Memory B cell (primary cell): Measurements from ENCODE around the gene SH3BGRL3.
"Not testable (repeated sequence)": the region's sequence is repeated elsewhere in the genome, so short reads cannot be mapped to it uniquely, and the experiment has no call there.

Experiments used
- ATAC-seq: fragments of 150-1000 bp; cut with Tn5 transposase; 2 replicates; pipeline ENCODE4 v1.10.0; 2021; ENCODE audit warnings: low read depth, mild to moderate bottlenecking, moderate library complexity
- DNase-seq, 2 donors: peaks; one replicate each; pipeline ENCODE4 v3.0.0; 2022; ENCODE audit warnings: low spot score in 2 of 2
- H3K27ac Mint-ChIP-seq: one replicate; pipeline ENCODE4 v1.8.0; 2022; ENCODE audit warnings: mild to moderate bottlenecking, moderate library complexity, mixed read lengths
- H3K27me3 Mint-ChIP-seq: one replicate; pipeline ENCODE4 v1.8.0; 2022; ENCODE audit warnings: mixed read lengths
- H3K36me3 Mint-ChIP-seq: one replicate; pipeline ENCODE4 v1.8.0; 2022; ENCODE audit warnings: mild to moderate bottlenecking, mixed read lengths
- H3K4me1 Mint-ChIP-seq: one replicate; pipeline ENCODE4 v1.8.0; 2022; ENCODE audit warnings: mixed read lengths
- H3K4me3 Mint-ChIP-seq: one replicate; pipeline ENCODE4 v1.8.0; 2022; ENCODE audit warnings: mild to moderate bottlenecking, moderate library complexity, mixed read lengths
- H3K9me3 Mint-ChIP-seq: one replicate; pipeline ENCODE4 v1.8.0; 2022; ENCODE audit warnings: mixed read lengths

Gene SH3BGRL3

DNA sequence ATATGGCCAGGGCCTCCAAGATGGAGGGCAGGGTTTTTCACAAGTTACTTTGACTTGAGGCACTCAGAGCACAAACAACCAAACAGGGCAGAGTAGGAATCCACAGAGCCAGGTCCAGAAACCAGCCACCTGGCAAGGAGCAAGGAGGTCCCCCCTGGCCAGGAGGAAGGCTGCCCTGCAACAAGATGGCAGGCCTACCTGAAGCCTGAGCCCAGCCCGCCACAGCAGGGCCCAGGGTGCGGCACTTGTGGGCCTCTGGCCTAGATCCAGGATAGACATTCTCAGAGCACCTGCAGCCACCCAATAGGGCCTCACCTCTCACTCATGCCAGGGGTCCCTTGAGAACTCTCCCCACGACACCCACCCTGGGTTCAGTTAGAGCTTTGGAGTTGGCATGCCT, 11.5 kb downstream of the SH3BGRL3 start:
- Mint-ChIP-seq H3K36me3 (peaks cover 5% of the 10 kb centered on the region), H3K27me3 (no peaks in the 10 kb centered on the region), H3K9me3 (no peaks in the 10 kb centered on the region), H3K4me3 (peak overlapping the region; percentile 49), H3K27ac (peak overlapping the region; percentile 96), H3K4me1 (peaks cover 70% of the 10 kb centered on the region)
- no peak for ATAC-seq
- DNase-seq = no peak

DNA sequence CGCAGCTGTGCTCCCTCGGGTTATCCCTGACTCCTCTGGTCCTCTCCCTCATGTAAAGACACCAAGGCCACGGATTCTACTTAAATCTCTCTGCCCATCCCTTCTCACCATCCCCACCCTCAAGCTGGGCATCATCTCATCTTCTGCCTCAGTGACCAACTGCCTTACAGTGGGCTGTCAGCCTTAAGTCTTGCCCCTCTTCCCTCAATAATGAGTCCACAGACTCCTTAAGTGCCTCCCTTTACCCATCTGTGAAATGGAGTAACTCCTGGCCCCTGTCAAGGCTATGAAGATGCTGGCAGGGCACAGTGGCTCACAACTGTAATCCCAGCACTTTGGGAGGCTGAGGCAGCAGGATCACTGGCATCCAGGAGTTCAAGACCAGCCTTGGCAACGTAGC, 12.1 kb downstream of the SH3BGRL3 start:
- Mint-ChIP-seq H3K9me3 (no peaks in the 10 kb centered on the region), H3K27ac (peak overlapping the region; percentile 96), H3K27me3 (no peaks in the 10 kb centered on the region), H3K36me3 (peaks cover 5% of the 10 kb centered on the region), H3K4me3 (peak overlapping the region; percentile 49), H3K4me1 (peaks cover 68% of the 10 kb centered on the region)
- no peak for DNase-seq
- no peak for ATAC-seq

DNA sequence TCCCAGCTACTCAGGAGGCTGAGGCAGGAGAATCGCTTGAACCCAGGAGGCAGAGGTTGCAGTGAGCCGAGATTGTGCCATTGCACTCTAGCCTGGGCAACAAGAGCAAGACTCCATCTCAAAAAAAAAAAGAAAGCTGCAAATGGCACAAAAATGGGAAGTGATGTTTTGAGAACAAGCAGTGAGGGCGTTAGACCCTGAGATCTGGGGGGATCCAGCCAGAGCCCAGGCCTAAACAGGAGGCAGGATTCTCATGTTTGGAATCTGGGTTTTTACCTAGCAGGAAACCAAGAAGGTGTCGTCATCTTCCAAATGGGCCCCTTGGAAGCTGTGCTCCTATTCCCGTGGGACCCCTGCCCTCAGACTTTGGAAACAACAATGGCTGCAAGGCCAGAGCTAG, 12.8 kb downstream of the SH3BGRL3 start:
- not testable (repeated sequence) for DNase-seq, ATAC-seq, H3K9me3 Mint-ChIP-seq, H3K27me3 Mint-ChIP-seq, H3K36me3 Mint-ChIP-seq
- H3K27ac Mint-ChIP-seq = peak overlapping the region; percentile 96
- peaks cover 61% of the 10 kb centered on the region for H3K4me1 Mint-ChIP-seq
- H3K4me3 Mint-ChIP-seq = peak overlapping the region; percentile 14

DNA sequence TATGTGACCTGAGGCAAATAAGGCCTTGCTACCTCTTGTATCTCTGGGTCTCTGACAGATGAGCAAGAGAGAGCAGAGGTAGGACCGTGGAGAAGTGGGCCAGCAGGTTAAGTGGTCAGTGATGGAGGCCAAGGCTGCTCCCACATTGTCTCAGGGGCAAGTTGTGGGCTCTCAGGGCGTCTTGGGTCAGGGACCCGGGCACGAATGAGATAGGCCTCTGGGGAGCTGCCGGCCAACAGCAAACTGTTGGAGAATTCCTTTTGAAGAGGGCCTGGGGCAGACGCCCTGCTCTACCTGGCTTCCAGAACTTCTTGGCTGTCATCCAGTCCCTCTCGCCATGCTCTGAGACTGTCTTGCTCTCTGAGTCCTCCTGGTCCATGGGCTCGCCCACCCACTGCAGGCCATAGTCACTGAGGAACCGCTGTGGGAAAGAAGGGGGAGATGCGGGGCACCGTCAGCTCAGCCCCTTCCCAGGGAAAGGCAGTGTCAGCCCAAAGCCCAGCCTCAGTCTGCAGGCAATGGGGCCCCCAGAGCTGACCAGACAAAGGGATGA, 14.1 kb downstream of the SH3BGRL3 start:
- no peaks in the 10 kb centered on the region for H3K27me3 Mint-ChIP-seq
- H3K36me3 Mint-ChIP-seq = peaks cover 5% of the 10 kb centered on the region
- H3K9me3 Mint-ChIP-seq = no peaks in the 10 kb centered on the region
- H3K27ac Mint-ChIP-seq = no peak overlapping the region
- DNase-seq = no peak
- no peak overlapping the region for H3K4me3 Mint-ChIP-seq
- no peak for ATAC-seq
- peaks cover 51% of the 10 kb centered on the region for H3K4me1 Mint-ChIP-seq

DNA sequence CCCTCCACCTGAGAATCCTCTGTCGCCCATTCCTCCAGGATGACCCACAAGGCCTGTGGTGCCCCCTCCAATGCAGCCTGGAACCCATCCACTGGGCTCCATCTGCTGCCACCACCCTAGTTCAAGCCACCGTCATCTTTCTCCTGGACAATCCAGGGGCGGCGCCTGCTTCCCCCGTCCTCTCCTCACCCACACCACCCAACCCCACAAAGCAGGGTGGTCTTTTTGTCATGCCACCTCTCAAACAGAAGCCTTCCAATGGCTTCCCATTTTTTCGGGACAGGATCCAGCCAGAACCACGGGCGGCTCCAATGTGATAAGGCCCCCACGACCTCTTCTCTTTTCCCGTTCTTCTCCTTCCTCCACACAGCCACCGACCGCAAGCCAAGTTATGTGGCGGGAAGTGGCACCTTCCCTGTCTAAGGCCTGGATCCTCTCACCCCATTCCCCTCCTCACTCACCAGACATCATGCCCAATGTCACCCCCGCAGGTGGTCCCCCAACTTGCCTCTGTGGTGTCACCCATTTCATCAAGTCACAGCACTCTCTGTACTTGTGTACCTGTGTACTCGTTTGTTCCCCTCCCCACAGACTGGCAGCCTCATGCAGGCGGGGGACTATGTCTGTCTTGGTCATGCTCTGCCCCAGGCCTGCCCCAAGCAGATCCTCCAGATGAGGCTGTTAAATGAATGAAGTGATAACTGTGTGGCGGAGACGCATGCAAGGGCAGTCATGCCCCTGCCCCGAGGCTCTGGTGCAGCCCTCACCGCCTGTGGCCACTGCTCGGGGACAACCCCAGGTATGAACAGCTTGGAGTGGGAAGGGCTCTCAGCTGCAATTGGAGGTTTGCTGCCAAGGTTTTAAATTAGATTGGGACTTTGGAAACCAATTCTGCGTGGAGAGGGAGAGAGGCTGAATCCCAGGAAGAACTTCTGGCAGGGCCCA, 15.6 kb downstream of the SH3BGRL3 start:
- Mint-ChIP-seq H3K4me1 (peaks cover 41% of the 10 kb centered on the region), H3K27ac (peak overlapping the region; percentile 86), H3K36me3 (peaks cover 5% of the 10 kb centered on the region), H3K27me3 (no peaks in the 10 kb centered on the region), H3K9me3 (no peaks in the 10 kb centered on the region), H3K4me3 (no peak overlapping the region)
- DNase-seq = no peak
- ATAC-seq = no peak

DNA sequence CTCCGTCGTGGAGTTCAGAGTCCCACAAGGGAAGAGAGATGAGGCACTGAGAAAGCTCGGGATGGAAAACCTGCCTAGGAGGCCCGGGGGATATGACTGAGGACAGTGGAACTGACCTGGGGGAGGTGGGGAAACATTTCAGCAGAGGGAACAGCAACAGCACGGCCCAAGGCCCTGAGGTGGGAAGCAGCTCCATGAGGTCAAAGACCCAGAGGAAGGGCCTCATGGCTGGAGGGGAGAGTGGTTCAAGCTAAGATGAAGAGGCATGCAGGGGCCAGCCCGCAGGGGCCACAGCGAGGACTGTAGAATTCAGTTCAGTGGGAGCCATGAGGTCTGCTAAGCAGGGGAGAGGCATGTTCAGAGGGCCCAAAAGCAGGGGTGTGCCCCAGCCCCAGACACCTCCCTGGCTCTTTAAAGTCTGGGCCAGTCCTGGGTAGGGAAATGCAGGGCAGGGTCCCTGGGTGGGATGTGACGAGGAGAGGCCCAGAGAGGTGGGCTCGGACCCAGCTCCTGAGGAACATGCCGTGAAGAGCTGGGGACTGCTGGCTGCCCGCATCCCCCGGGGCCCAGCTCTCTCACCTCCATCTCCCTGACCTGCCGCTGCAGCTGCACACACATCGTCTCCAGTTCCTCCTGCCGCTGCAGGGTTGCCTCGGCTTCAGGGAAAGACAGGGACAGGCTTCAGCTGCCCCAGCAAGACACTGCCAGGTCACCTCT, 16.6 kb downstream of the SH3BGRL3 start:
- Mint-ChIP-seq H3K9me3 (no peaks in the 10 kb centered on the region), H3K27ac (no peak overlapping the region), H3K36me3 (peaks cover 5% of the 10 kb centered on the region), H3K4me3 (no peak overlapping the region), H3K4me1 (peaks cover 38% of the 10 kb centered on the region), H3K27me3 (no peaks in the 10 kb centered on the region)
- DNase-seq (no peak), ATAC-seq (no peak)

DNA sequence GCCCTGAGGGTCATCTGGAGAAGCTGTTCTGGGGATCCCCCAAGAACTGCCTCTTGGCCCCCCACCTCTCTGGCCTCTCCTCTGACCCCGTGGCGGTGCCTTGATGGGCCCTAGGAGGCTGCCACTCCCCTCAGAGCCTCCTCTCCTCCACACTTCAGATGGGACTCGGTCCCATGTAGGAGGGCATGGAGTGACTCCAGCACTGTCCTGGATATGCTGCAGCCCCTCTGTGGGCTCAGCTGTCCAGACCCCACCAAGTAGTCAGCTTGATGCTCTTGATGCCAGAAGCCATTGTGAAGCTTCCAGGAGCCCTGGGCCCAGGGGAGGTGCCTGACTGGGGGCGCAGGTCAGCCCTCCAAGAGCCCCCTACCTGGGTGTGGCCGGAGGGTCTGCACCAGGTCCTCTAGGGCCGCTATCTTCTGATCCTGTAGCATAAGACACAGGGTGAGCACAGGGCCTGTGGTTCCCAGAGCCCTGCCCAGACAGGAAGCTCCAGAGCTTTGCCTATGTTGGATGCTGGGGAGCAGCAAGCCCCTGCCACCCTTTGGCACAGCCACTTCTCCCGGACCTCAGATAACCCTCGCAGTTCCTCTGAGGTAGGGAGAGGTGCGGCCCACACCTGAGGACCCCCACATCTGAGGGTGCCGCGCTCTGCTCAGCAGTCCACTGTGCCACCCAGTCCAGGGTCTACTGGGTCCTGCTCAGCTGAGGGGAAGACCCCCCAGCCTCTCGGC, 17.3 kb downstream of the SH3BGRL3 start:
- ATAC-seq = no peak
- no peak overlapping the region for H3K4me3 Mint-ChIP-seq
- no peaks in the 10 kb centered on the region for H3K27me3 Mint-ChIP-seq
- H3K27ac Mint-ChIP-seq = no peak overlapping the region
- no peak for DNase-seq
- peaks cover 31% of the 10 kb centered on the region for H3K4me1 Mint-ChIP-seq
- peaks cover 5% of the 10 kb centered on the region for H3K36me3 Mint-ChIP-seq
- H3K9me3 Mint-ChIP-seq = no peaks in the 10 kb centered on the region

DNA sequence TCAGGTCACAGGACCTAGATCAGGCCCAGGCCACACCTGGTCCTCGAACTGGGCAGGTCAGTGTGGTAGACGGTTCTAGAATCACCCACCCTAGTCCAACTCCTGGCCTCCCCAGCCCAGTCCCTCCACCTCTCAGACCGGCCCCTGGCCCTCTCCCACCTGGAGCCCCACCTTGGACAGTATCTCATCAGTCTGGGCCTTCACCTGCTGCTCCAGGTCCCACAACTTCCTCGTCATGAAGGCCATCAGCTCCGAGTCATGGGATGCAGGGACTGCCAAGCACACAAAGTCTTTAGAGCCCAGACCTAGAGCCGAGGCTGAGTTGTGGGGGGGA, 17.9 kb downstream of the SH3BGRL3 start:
- ATAC-seq (no peak), DNase-seq (no peak)
- Mint-ChIP-seq H3K36me3 (peaks cover 5% of the 10 kb centered on the region), H3K4me3 (no peak overlapping the region), H3K27ac (no peak overlapping the region), H3K9me3 (no peaks in the 10 kb centered on the region), H3K27me3 (no peaks in the 10 kb centered on the region), H3K4me1 (peaks cover 28% of the 10 kb centered on the region)

DNA sequence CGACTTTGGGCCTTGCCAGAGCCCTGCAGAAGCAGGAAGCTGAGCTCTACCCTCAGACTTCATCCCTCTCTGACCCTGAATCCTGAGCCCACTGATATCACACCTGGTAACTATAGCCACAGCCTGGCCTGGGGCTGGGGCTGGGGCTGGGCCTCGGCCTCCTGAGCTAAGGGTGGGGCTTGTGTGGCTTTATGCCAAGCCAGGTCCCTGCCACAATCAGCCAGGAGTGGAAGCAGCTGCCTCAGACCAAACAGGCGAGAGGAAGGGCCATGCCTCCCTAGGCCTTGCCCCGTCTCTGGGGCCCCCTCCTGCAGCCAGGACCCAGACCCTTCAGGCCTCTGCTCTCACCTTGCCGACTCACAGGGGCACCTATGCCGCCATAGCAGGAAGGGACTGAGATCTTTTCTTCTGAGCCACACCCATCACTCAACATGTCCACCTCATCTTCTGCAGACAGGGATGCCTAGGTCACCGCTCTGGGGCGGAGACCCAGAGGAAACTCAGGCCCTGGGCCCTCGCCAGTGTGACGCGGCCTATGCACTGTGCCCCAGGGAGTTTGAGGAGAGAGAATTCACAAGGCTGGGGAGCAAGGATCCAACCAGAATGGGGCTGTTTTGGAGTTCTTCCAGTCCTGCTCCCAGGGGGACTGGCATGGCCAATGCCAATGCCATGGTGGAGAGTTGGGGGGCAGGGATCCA, 20.8 kb downstream of the SH3BGRL3 start:
- Mint-ChIP-seq H3K4me3 (no peak overlapping the region), H3K27ac (no peak overlapping the region), H3K27me3 (no peaks in the 10 kb centered on the region), H3K4me1 (peaks cover 21% of the 10 kb centered on the region), H3K36me3 (peaks cover 2% of the 10 kb centered on the region), H3K9me3 (no peaks in the 10 kb centered on the region)
- DNase-seq (no peak), ATAC-seq (no peak)

DNA sequence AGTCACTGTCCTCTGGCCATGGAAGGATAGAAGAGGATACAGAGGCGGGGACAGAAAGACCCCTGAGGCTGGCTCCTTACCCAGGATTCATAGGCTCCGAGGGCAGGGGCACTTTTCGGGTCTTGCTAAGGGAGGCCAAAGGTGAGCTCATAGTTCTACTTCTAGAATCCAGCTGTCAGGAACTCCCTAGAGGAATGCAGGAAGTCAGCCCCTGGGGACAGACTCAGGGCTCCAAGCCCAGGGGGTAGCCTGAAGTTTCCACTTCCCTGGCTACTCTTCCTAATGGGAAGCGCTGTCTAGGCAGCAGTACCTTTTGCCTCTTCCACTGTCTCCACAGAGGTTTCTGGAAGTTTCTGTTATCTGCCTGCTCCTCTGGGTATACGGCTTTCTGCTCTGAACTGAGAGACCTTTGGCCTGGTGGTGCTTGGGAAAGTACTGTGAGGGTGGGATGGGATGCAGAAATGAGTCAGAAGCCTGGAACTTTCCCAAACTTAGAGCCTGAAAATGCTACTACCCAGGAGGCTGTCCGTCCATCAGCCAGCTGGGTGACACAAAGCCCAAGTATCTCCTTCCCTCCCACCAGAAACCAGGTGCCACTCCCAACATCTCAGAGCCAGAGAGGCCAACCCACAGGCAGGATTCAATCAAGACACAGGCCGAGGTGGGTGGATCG, 23.0 kb downstream of the SH3BGRL3 start:
- H3K36me3 Mint-ChIP-seq = no peaks in the 10 kb centered on the region
- no peak overlapping the region for H3K4me3 Mint-ChIP-seq
- no peaks in the 10 kb centered on the region for H3K27me3 Mint-ChIP-seq
- H3K9me3 Mint-ChIP-seq = no peaks in the 10 kb centered on the region
- peaks cover 29% of the 10 kb centered on the region for H3K4me1 Mint-ChIP-seq
- DNase-seq = no peak
- H3K27ac Mint-ChIP-seq = no peak overlapping the region
- ATAC-seq = no peak

DNA sequence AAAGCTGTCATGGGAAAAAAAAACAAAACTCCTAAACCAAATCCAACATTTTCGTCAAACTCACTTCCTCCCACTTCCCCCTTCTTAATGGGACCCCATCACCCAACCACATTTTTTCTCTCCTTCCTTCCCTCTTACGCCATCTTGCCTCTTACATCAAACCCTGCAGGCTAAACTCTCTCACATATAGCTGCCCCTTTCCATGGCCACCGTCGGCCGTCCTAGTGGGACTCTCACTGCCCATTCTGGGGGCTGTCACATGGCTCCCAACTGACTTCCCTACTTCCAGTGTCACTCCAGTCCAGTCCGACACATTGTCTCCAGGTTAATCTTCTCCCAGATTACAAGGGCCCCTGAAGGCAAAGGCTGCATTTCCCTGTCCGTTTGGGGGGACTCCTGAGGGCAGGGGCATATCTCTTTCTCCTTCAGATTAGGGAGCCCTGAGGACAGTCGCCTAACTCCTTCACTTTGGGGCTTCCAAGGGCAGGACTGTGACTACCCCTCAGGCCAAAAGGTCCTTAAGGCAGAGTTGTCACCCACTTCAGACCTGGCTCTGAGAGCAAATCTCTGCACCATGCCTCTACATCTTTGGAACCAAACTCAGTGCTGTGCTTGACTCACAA, 25.9 kb downstream of the SH3BGRL3 start:
- peak overlapping the region; percentile 96 for H3K27ac Mint-ChIP-seq
- DNase-seq (no peak), ATAC-seq (no peak)
- H3K4me1 Mint-ChIP-seq = peaks cover 24% of the 10 kb centered on the region
- no peaks in the 10 kb centered on the region for H3K27me3 Mint-ChIP-seq
- no peaks in the 10 kb centered on the region for H3K36me3 Mint-ChIP-seq
- H3K9me3 Mint-ChIP-seq = no peaks in the 10 kb centered on the region
- peak overlapping the region; percentile 97 for H3K4me3 Mint-ChIP-seq

DNA sequence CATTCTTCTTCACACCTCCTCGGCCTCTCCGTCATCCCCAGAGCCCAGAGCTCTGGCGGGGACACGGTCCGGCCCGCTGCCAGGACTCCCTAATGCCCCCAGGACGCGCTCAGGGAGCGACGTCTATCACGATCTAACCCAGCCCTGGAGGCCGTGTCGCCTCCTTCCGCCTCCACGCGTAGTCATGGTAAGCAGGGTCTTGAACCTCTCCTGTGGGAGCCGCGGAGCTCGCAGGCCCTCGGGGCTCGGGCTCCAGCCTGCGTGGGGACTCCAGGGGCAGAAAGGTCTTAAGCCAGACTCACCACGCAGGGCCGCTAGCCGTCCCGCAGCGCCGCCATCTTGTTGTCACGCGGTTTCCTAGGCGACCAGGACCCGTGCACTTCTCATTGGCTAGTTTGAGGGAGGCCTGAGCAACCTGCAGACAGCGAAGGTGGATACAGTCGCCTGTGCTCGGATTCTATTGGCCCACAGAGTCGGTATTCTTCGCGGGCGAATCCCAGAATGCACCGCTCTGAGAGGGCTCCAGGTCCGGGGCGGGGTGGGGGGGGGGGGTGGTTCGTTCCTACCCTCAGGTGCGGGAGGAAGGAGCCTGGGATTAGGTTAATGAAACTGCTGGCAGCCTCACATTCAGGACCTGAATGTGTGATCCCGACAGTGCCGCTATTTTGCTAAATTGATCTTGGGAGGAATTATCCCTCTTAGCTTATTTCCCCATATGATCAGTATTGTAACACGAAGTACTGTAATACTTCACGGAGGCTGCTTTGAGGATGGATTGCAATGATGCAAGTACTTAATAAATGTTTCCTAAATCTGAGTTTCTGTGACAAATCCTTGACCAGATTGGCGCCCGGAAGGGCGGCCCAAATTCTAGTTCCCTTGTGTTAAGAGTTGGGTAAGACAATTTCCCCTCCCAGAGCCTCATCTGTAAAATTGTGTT, 26.7 kb downstream of the SH3BGRL3 start, which contains the start of gene UBXN11:
Gene UBXN11, minus strand, starts transcription at position 347 of the 940 bp plus-strand sequence. CDS start 3,753 bp downstream, outside the sequence.
- Mint-ChIP-seq H3K27ac (peak within 1 kb of the TSS; percentile 96), H3K4me1 (peaks cover 21% of the 10 kb centered on the region), H3K27me3 (no peaks in the 10 kb centered on the region), H3K36me3 (no peaks in the 10 kb centered on the region), H3K9me3 (no peaks in the 10 kb centered on the region), H3K4me3 (peak within 1 kb of the TSS; percentile 97)
- peak; percentile 81 to 82 for DNase-seq
- peak; percentile 99 for ATAC-seq
